Body of pancreas (tissue), 4 donors: ENCODE results near the gene COX8A.

Experiments
- POLR2A ChIP-seq, 3 donors: fragments of 450-650 bp; IDR thresholded peaks; one replicate each; pipeline ENCODE4 v1.6.1; 2016; ENCODE audit warnings: antibody characterized with exemption in 3 of 3, mild to moderate bottlenecking in 2 of 3
- TF ChIP-seq, protein P1 (sequence below), 7 experiments: fragments of 450-650 bp in 4 of 7; fragments of 200-600 bp in 3 of 7; sonication (generic) in 3 of 7; IDR thresholded peaks; one replicate each; pipeline ENCODE4 v1.5.1; 2016 to 2019; ENCODE audit warnings: antibody characterized with exemption in 7 of 7

DNA sequence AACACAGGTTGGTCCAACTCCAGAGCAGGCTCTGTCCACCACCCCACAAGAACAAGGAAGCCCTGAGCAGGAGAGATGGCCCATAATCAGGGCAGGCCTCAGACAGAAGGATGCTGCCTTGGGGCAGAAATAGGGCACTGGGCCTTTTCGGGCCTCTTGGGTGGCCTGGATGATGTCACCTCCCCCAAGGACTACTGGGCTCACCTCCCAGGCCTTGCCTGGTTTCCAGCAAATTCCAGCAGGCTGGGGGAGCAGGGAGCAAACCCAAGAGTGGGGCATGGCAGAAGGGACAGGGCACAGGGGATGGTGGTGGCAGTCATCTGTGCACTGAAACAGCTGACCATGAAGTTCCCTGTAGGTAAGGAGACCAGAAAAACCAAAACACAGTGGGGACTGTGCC, 41.0 kb upstream of the COX8A start:
- TF ChIP-seq, protein P1, sequence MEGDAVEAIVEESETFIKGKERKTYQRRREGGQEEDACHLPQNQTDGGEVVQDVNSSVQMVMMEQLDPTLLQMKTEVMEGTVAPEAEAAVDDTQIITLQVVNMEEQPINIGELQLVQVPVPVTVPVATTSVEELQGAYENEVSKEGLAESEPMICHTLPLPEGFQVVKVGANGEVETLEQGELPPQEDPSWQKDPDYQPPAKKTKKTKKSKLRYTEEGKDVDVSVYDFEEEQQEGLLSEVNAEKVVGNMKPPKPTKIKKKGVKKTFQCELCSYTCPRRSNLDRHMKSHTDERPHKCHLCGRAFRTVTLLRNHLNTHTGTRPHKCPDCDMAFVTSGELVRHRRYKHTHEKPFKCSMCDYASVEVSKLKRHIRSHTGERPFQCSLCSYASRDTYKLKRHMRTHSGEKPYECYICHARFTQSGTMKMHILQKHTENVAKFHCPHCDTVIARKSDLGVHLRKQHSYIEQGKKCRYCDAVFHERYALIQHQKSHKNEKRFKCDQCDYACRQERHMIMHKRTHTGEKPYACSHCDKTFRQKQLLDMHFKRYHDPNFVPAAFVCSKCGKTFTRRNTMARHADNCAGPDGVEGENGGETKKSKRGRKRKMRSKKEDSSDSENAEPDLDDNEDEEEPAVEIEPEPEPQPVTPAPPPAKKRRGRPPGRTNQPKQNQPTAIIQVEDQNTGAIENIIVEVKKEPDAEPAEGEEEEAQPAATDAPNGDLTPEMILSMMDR (IDR thresholded peaks at IDR 0.05): no peak
- TF ChIP-seq POLR2A (IDR thresholded peaks at IDR 0.05): no peak
